ENCODE data around the gene SEMA4A. TPM values are rescaled to one million over a fixed set of nuclear protein-coding genes. Genes with fewer than 3 reads are reported as not detected.

Gene SEMA4A
- total RNA-seq, 6 experiments from 2014 or later = 0.71 to 1.1 (median 0.83) TPM

DNA sequence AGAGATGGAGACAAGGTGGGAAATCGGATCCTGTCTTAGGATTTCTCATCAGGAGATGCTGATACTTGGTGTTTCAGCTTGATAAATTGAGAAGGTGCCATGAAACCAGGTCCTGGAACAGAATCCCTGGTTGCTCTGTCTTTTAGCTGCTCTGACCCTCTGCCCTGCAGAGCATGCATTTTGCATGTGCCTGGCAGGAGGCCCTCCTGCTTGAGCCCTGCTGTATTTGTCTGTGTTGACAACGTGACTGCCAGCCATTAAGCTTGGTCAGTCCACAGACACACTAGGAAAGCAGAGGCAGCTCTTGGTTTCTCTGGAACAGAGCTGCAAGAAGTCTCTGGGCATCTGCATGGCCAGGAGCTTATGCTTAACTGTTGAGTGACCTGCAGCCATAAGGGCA lies 43.1 kb downstream of the SEMA4A start:
- no peak overlapping the region for H3K27ac Mint-ChIP-seq
- H3K27me3 Mint-ChIP-seq (ENCODE audit: insufficient read depth) = no peaks in the 10 kb centered on the region
- no peaks in the 10 kb centered on the region for H3K9me3 Mint-ChIP-seq
- peaks cover 28% of the 10 kb centered on the region for H3K36me3 Mint-ChIP-seq (ENCODE audit: low read depth)
- DNase-seq = no peak
- TF ChIP-seq, protein P1, sequence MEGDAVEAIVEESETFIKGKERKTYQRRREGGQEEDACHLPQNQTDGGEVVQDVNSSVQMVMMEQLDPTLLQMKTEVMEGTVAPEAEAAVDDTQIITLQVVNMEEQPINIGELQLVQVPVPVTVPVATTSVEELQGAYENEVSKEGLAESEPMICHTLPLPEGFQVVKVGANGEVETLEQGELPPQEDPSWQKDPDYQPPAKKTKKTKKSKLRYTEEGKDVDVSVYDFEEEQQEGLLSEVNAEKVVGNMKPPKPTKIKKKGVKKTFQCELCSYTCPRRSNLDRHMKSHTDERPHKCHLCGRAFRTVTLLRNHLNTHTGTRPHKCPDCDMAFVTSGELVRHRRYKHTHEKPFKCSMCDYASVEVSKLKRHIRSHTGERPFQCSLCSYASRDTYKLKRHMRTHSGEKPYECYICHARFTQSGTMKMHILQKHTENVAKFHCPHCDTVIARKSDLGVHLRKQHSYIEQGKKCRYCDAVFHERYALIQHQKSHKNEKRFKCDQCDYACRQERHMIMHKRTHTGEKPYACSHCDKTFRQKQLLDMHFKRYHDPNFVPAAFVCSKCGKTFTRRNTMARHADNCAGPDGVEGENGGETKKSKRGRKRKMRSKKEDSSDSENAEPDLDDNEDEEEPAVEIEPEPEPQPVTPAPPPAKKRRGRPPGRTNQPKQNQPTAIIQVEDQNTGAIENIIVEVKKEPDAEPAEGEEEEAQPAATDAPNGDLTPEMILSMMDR (IDR thresholded peaks at IDR 0.05) = no peak
- H3K4me3 Mint-ChIP-seq = no peak overlapping the region
- H3K4me1 Mint-ChIP-seq (ENCODE audit: low read depth) = peaks cover 38% of the 10 kb centered on the region

DNA sequence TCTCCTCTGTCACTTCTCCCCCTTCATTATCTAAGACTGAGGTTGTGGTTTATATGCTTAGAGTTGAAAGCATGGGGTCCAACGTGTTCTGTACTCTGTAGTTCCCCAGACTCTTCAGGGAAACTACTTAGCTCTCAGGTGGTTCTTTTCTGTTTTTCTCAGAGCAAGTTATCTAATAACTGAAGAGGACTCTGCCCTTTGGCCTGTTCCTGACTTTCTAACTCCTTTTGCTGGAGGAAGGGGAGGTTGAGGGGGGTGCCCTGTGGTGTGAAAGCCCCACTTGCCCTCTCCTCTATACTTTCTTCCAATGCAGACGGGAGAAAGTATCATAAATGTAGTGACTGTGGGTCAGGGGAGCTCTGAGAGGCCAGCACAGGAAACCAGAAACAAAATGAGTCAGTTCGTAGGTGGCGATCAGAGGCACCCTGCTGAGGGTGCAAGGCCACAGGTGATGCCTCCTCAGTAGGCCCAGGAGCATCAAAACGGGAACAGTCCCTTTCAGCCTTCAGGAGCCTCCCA lies 45.5 kb downstream of the SEMA4A start:
- H3K27me3 Mint-ChIP-seq (ENCODE audit: insufficient read depth) = no peaks in the 10 kb centered on the region
- peaks cover 27% of the 10 kb centered on the region for H3K4me1 Mint-ChIP-seq (ENCODE audit: low read depth)
- H3K36me3 Mint-ChIP-seq (ENCODE audit: low read depth) = peaks cover 28% of the 10 kb centered on the region
- no peak overlapping the region for H3K4me3 Mint-ChIP-seq
- H3K27ac Mint-ChIP-seq = no peak overlapping the region
- no peak for DNase-seq
- TF ChIP-seq, protein P1 (IDR thresholded peaks at IDR 0.05) = no peak
- H3K9me3 Mint-ChIP-seq = no peaks in the 10 kb centered on the region

- H3K4me3 Mint-ChIP-seq = no peak overlapping the region
- H3K4me1 Mint-ChIP-seq (ENCODE audit: low read depth) = peaks cover 19% of the 10 kb centered on the region
- H3K9me3 Mint-ChIP-seq = no peaks in the 10 kb centered on the region
These were observed 46.7 kb downstream of the SEMA4A start for GRCh38 chr1:156200044-156200443.

DNA sequence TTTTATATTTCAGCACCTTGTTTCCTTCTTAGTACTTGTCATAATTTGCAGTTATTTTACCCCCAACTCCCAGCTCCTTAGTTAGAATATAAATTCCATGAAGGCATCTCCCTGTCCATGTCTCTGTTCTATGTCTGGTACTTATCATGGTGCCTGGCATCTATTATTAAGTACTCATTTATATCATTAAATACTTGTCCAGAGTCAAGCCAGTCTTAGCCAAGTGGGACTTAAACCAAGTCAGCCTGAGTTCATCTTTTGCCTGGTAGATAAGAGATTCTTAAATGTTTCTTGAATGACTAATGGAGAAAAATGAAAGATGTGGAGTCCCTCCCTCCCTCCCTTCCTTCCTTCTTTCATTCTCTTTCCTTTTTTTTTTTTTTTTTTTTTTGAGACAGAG lies 49.9 kb downstream of the SEMA4A start:
- Mint-ChIP-seq H3K27ac (peak overlapping the region; percentile 54; the same call in 1 of the 2 replicates), H3K9me3 (no peaks in the 10 kb centered on the region), H3K4me3 (no peak overlapping the region), H3K27me3 (ENCODE audit: insufficient read depth) (no peaks in the 10 kb centered on the region), H3K4me1 (ENCODE audit: low read depth) (peaks cover 5% of the 10 kb centered on the region; the same call in 1 of the 2 replicates), H3K36me3 (ENCODE audit: low read depth) (peaks cover 18% of the 10 kb centered on the region)
- TF ChIP-seq, protein P1 (IDR thresholded peaks at IDR 0.05) = no peak
- DNase-seq = peak; percentile 60

More at GRCh38 chr1:156200044-156200443, 46.7 kb downstream of the SEMA4A start:
- H3K36me3 Mint-ChIP-seq (ENCODE audit: low read depth) = peaks cover 20% of the 10 kb centered on the region
- TF ChIP-seq, protein P1 (IDR thresholded peaks at IDR 0.05) = no peak
- H3K27me3 Mint-ChIP-seq (ENCODE audit: insufficient read depth) = no peaks in the 10 kb centered on the region
- no peak for DNase-seq
- H3K27ac Mint-ChIP-seq = peak overlapping the region; percentile 57

DNA sequence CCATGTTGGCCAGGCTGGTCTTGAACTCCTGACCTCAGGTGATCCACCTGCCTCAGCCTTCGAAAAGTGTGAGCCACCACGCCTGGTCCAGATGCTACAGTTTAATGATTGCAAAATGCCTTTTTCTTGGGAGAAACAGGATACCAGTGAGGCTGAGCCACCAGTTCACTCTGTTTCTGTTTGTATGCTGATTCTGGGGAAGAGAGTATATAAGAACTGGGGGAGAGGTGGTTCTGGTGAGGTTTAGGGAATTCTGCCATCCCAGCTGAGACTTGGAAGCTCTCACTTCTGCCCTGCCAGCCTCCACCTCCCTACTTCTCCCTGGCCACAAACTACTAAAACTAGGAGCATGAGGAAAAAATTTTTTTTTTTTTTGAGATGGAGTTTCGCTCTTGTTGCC lies 51.3 kb downstream of the SEMA4A start:
- no peak for DNase-seq
- Mint-ChIP-seq H3K9me3 (no peaks in the 10 kb centered on the region), H3K4me1 (ENCODE audit: low read depth) (peaks cover 5% of the 10 kb centered on the region; the same call in 1 of the 2 replicates)

More for the DNA sequence above, 51.3 kb downstream of the SEMA4A start:
- Mint-ChIP-seq H3K27me3 (ENCODE audit: insufficient read depth) (no peaks in the 10 kb centered on the region), H3K36me3 (ENCODE audit: low read depth) (peaks cover 26% of the 10 kb centered on the region), H3K4me3 (no peak overlapping the region), H3K27ac (no peak overlapping the region)
- TF ChIP-seq, protein P1 (IDR thresholded peaks at IDR 0.05) = no peak
